ENCODE data around the gene PPP2R5C. TPM values are rescaled to one million over a fixed set of nuclear protein-coding genes. Genes with fewer than 3 reads are reported as not detected.

PPP2R5C gene
- total RNA-seq, 1 donor from 2014 or later, result 250 TPM

GRCh38 chr14:101928415-101928841, 166.9 kb downstream of the PPP2R5C start:
- intact Hi-C loops (cut with micrococcal nuclease), result no loop called here

DNA sequence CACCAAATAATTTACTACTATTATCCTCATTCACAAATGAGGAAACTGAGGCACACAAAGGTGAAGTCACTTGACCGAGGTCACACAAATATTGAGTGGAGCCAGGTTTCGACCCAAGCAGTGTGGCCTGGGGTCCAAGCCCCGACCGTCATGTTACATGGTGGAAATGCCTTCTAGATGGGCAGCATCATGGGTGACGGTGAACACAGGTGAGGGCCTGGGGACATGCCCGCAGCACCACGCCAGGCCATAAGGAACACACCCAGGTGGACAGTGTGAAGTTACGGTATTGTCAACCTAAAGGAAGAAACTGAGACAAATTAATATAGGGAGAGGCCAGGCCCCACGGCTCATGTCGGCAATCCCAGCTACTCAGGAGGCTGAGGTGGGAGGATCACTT, 167.6 kb downstream of the PPP2R5C start:
- intact Hi-C loops (cut with micrococcal nuclease), result no loop called here

DNA sequence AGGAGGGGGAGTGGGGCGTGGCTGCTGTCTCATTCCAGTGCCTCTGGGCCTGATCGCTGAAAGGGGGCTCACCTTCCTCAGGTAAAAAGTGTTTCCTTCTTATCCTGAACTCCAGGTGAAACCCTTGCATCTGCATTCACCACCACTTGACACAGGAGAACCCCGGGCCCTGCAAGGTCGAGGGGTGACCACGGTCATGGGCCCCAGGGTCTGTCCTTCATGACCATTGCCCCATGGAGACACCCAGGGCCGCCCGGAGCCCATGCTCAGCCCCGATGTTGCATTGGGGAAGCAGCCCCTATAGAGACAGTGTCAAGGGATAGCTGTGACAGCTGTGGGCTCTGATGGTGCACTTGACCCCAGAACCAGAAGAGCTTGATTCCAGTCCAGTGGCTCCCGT, 168.4 kb downstream of the PPP2R5C start:
- intact Hi-C loops (cut with micrococcal nuclease), result no loop called here

DNA sequence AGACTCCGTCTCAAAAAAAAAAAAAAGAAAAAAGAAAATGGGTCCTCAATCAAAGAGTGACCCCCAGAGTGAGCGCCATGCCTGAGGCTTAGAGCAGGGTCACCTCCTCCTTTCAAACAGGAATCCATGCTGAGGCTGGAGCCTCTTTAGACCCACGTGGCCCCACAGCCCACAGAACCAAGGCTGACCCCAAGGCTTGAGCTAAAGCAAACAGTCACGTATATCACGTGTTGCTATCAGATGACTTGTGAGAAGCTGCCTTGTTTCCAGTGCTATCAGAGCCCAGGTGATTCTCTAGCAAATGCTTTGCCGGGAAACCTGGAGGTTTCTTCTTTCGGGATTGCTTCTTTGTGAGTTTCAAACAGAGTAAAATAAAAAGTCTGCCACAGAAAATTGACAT, 171.2 kb downstream of the PPP2R5C start:
- intact Hi-C loops (cut with micrococcal nuclease), result no loop called here

DNA sequence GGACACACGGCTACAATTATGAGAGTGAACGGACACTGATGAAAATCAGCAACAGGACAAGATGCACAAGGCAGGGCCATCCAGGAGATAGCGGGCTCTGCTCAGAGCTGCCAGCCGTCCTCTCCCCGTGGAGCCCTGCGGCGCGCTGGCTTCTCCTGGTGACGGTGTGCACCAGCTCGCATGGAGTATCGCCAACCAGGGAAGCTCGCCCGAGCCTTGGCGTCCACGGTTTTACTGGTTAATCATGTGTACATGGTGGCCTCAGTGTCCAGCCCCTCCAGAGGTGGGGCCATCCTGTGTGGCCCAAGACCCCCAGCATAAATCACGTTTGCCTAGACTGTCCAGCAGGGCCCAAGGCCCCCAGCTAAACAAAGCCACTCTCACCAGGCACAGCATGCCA, 171.7 kb downstream of the PPP2R5C start:
- intact Hi-C loops (cut with micrococcal nuclease), result no loop called here

GRCh38 chr14:101934601-101935150, 173.2 kb downstream of the PPP2R5C start:
- intact Hi-C loops (cut with micrococcal nuclease), result no loop called here

DNA sequence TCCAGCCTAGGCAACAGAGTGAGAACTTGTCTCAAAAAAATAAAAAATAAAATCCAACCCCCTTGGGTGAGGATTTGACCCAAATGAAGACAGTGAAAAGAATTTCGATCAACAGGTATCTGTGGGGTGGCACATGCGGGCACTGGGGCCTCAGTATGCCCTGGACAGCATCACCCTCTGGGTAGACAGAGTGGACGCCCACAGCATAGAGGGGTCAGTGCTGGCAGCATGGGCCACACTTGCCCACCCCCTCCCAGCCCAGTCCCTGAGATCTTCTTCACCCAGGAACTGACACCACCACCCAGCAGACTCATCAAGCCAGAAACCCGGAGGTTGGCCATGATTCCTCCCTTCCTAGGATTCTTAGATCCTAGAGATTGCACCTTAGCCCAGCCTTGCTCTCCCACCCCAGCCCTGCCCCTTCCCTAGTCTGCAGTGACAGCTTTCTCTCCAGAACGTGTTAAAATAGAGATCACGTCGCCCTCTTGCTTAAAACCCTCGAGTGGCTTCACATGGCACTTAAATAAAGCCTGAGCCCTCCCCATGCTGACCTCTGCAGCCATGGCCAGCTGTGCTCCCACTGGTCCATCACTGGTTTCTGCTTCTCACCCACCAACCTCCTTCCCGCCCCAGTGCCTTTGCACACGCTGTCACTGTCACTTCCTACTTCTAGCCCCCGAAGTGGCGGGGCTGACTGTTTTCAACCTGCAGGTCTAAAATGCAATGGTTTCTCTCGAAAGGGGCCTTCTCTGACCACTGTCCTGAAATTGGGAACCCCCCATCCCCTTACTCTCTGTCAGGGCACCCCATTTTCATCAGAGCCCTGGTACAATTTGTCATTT, 176.6 kb downstream of the PPP2R5C start:
- intact Hi-C loops (cut with micrococcal nuclease), result no loop called here

DNA sequence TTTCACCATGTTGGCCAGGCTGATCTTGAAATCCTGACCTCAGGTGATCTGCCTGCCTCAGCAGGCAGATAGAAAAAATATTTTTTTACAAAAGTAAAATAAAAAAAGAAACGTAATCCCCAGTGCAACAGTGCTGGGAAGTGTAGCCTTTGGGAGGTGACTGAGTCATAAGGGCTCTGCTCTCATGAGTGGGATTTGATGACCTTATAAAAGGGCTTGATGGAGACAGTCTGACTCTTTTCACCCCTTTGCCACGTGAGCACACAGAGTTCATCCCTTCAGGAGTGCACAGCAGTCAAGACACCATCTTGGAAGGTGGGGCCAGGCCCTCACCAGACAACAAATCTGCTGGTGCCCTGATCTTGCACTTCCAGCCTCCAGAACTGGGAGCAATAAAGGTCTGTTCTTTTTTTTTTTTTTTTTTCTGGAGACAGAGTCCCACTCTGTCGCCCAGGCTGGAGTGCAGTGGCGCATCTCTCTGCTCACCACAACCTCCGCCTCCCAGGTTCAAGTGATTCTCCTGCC, 178.2 kb downstream of the PPP2R5C start:
- intact Hi-C loops (cut with micrococcal nuclease), result no loop called here

DNA sequence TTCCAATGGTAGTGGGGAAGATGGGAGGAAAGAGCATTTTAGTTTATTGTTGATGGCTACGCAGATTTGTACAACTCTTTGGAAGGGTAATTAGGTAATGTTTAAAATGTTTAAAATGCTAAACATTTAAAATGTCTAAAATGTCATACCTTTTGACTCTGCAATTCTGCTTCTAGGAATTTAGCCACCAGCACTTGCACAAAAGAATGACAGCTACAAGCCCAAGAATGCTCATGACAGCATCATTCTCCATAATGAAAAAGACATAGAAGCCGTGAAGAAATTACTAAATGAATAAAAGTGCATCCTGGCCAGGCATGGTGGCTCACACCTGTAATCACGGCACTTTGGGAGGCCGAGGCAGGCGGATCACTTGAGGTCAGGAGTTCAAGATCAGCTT, 182.9 kb downstream of the PPP2R5C start:
- intact Hi-C loops (cut with micrococcal nuclease), result no loop called here

DNA sequence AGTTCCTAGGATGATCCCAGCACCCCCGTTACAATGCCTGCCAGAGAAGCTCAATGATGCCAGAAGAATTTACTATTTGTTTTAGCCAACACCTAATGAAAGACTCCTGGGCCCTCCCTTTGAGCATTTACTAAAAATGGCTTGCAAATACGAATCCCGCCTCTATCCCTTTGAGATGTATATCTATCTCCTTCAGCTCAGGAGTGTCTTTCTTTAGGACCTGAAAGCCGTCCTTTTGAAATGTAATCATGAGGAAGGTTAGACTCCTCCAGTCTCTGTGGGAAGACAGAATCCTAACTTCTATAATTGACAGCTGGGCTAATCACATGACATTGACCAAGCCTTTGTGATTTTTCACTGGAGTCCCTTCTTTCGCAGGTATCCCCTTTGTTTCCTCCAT, 183.7 kb downstream of the PPP2R5C start:
- intact Hi-C loops (cut with micrococcal nuclease), result loop anchor here (5.0 kb wide), 3 partner anchors 417 to 1617 kb away; partner anchors contain the start of genes BAG5, CINP, COA8 and MARK3

- intact Hi-C loops (cut with micrococcal nuclease), result loop anchor here (5.0 kb wide), 3 partner anchors 415 to 1615 kb away; partner anchors contain the start of genes BAG5, CINP, COA8 and MARK3
Observed at GRCh38 chr14:101947577-101947903, 186.0 kb downstream of the PPP2R5C start.

GRCh38 chr14:101947904-101948665, 186.6 kb downstream of the PPP2R5C start:
- intact Hi-C loops (cut with micrococcal nuclease), result loop anchor here (1.0 to 5.0 kb wide), 15 partner anchors 16 to 1614 kb away; partner anchors contain the start of genes BAG5, CINP, COA8 and DYNC1H1

- intact Hi-C loops (cut with micrococcal nuclease), result loop anchor here (1.0 to 5.0 kb wide), 15 partner anchors 16 to 1614 kb away; partner anchors contain the start of genes BAG5, CINP, COA8 and DYNC1H1
Observed at GRCh38 chr14:101948666-101949216, 187.2 kb downstream of the PPP2R5C start.

- intact Hi-C loops (cut with micrococcal nuclease), result no loop called here
Observed at GRCh38 chr14:101950100-101950499, 188.6 kb downstream of the PPP2R5C start.

GRCh38 chr14:101950516-101951215, 189.2 kb downstream of the PPP2R5C start:
- intact Hi-C loops (cut with micrococcal nuclease), result no loop called here

DNA sequence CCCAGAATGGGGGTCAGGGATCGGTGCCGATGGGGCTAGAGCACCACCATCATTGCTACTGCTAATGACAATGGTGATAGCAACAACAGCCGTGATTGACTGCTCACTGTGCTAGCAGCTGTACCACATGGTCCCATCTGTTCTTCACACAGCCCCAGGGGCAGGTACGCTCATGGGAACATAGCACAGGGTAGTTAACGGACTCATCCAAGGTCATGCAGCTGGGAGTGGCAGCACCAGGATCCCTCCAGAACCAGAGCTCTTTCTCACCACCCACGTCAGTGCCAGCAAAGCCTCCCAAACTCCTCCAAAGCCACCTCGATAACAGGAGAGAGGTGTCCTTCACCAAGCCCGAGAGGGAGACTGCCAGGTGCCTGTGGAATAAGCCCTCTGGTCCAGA, 191.6 kb downstream of the PPP2R5C start:
- intact Hi-C loops (cut with micrococcal nuclease), result no loop called here

DNA sequence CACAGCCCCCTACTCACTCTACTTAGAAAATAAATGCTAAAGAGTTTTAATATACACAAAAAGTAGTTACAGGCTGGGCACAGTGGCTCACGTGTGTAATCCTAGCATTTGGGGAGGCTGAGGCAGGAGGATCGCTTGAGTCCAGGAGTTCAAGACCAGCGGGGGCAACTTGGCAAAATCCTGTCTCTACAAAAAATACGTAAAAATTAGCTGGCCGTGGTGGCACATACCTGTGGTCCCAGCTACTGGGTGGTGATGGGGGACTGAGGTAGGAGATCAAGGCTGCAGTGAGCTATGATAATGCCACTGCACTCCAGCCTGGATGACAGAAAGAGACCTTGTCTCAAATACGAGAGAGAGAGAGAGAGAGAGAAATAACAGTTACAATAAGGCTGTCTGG, 193.0 kb downstream of the PPP2R5C start:
- intact Hi-C loops (cut with micrococcal nuclease), result no loop called here

DNA sequence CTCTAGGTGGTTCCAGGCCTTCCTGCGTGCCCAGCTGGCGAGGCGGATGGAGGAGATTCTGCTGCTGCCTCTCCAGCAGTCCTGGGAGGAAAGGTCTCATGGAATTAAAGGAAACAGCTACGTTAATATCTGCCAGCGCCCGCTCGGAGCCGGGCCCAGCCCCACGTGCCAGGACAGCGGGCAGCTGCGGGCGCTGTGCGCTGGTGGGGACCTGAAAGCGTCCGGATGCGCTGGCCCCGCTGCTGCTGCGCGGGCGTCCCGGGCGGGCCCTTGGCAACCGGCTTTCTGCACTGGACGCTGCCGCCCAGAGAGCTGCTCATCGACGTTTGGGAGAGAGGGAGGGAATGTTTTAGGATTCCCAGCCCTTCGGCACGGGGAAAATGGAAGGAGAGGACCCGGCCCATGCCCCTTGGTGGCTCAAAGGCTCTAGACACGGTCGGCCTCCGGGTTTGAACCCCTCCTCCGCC, 194.2 kb downstream of the PPP2R5C start:
- intact Hi-C loops (cut with micrococcal nuclease), result no loop called here

- intact Hi-C loops (cut with micrococcal nuclease), result no loop called here
Observed at GRCh38 chr14:101956179-101956885, 194.8 kb downstream of the PPP2R5C start.
